ENCODE data around the gene TIPARP.

GRCh38 chr3:156655819-156656550 is 18.4 kb upstream of the TIPARP start:
- TF ChIP-seq, protein P1, sequence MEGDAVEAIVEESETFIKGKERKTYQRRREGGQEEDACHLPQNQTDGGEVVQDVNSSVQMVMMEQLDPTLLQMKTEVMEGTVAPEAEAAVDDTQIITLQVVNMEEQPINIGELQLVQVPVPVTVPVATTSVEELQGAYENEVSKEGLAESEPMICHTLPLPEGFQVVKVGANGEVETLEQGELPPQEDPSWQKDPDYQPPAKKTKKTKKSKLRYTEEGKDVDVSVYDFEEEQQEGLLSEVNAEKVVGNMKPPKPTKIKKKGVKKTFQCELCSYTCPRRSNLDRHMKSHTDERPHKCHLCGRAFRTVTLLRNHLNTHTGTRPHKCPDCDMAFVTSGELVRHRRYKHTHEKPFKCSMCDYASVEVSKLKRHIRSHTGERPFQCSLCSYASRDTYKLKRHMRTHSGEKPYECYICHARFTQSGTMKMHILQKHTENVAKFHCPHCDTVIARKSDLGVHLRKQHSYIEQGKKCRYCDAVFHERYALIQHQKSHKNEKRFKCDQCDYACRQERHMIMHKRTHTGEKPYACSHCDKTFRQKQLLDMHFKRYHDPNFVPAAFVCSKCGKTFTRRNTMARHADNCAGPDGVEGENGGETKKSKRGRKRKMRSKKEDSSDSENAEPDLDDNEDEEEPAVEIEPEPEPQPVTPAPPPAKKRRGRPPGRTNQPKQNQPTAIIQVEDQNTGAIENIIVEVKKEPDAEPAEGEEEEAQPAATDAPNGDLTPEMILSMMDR (IDR thresholded peaks at IDR 0.05), result no peak
- TF ChIP-seq POLR2A (IDR thresholded peaks at IDR 0.05), result no peak
